ENCODE data around the gene SUN2.

Gene SUN2

DNA sequence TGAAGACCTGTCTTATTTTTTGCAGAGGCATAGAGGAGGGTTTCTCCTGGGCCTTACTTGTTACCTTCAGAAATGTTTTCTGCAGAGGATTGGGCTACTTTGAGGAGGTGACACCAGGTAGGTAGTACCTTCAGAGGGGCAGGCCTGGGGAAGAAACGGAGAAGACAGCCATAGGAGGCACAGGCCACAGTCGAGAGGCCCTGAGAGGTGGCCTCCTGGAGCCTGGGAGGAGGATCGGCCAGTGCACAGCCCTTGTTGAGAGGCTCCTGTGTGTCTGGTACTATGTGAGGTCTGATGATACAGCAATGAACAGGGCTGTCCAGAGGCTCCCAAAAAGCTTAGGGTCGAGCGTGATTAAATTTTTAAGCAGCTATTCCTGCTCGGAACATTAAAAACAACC lies 38.6 kb downstream of the SUN2 start:
- H3K27ac ChIP-seq (ENCODE audit: extremely low read depth, low read depth, low read length): peak overlapping the region; percentile 34; the same call in 1 of the 2 replicates
- TF ChIP-seq ZNF544 (tag by site-specific recombination; IDR thresholded peaks at IDR 0.05) (no peak), GLIS1 (tag by site-specific recombination; IDR thresholded peaks at IDR 0.05) (peak; percentile 51; the same call in 1 of the 2 replicates)
- H3K4me1 ChIP-seq (ENCODE audit: control insufficient read depth, insufficient read depth, low read length): peaks cover 12% of the 10 kb centered on the region
- H3K9me3 ChIP-seq (ENCODE audit: control insufficient read depth, insufficient read depth, low read depth, low read length): no peaks in the 10 kb centered on the region
- CTCF ChIA-PET: interaction anchor here (1.0 to 2.7 kb wide), 5 partner anchors 10 to 36 kb away, joined by 3 to 19 read pairs (median 4); partner anchors contain the start of genes GTPBP1 and TOMM22
- POLR2A ChIA-PET: interaction anchor here (1.2 to 2.0 kb wide), 3 partner anchors 9 to 36 kb away, joined by 4 to 12 read pairs (median 4); partner anchors contain the start of gene GTPBP1
- H3K4me3 ChIP-seq (ENCODE audit: low read depth, low read length): no peak overlapping the region
- peaks cover 24 to 72% of the 10 kb centered on the region in 2 experiments for H3K36me3 ChIP-seq (ENCODE audit: control insufficient read depth in 2 of 2, insufficient read depth in 1 of 2, low read length in 2 of 2)

DNA sequence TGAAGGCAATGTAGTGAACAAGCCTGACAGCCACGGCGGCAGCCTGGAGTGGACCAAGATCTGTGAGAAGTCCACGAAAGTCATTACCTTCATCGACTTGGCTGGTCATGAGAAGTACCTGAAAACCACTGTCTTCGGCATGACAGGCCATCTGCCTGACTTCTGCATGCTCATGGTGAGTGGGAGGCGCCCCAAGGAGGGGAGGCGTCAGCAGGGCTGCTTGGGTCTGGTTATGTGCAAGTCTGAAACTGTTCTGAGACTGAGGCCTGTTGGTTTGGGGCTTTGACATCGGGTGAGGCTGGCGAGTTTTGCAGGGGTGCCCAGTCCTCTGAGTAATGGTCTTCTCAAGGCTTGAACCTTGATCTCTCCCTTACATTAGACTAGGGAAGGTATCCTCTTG lies 39.0 kb downstream of the SUN2 start:
- TF ChIP-seq ZNF341 (tag by site-specific recombination; IDR thresholded peaks at IDR 0.05; ENCODE audit: low read depth): no peak
- no peak for TF ChIP-seq ZNF596 (tag by site-specific recombination; IDR thresholded peaks at IDR 0.05)
- H3K36me3 ChIP-seq (ENCODE audit: control insufficient read depth in 2 of 2, insufficient read depth in 1 of 2, low read length in 2 of 2): peaks cover 20 to 72% of the 10 kb centered on the region in 2 experiments
- ChIA-PET CTCF (interaction anchor here (0.9 to 3.2 kb wide), 5 partner anchors 8 to 51 kb away, joined by 3 to 13 read pairs (median 6); partner anchors contain the start of gene TOMM22), POLR2A (interaction anchor here (0.8 to 2.7 kb wide), 3 partner anchors 9 to 11 kb away, joined by 3 to 17 read pairs (median 12); partner anchors contain the start of gene GTPBP1)
- H3K9me3 ChIP-seq (ENCODE audit: control insufficient read depth, insufficient read depth, low read depth, low read length): no peaks in the 10 kb centered on the region
- H3K27ac ChIP-seq (ENCODE audit: extremely low read depth, low read depth, low read length): peak overlapping the region; percentile 34; the same call in 1 of the 2 replicates
- no peak overlapping the region for H3K4me3 ChIP-seq (ENCODE audit: low read depth, low read length)
- H3K4me1 ChIP-seq (ENCODE audit: control insufficient read depth, insufficient read depth, low read length): peaks cover 12% of the 10 kb centered on the region

DNA sequence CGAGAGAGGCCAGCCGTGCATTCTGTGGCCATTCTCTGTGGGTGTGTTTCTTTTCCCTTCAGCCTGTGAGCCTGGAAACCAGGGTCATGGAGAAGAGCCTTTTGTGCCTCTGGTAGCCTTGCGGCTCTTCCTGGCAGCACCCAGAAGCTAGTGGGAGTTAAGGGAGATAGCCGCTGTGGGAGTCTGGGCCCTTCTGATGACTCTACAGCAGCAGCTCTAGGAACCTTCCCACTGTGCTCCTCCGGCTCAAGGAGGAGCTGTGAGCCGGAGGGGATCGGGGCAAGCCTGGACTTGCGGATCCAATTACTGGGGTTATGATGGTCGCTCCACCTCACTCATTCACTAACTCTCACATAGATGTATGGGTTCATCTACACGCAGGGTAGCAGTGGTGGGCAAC lies 39.5 kb downstream of the SUN2 start:
- H3K9me3 ChIP-seq (ENCODE audit: control insufficient read depth, insufficient read depth, low read depth, low read length): no peaks in the 10 kb centered on the region
- H3K4me3 ChIP-seq (ENCODE audit: low read depth, low read length): no peak overlapping the region
- ChIA-PET POLR2A (interaction anchor here (0.8 to 2.7 kb wide), 2 partner anchors 9 to 10 kb away, joined by 3 to 17 read pairs; partner anchors contain the start of gene GTPBP1), CTCF (interaction anchor here (0.6 to 3.2 kb wide), 5 partner anchors 9 to 1811 kb away, joined by 3 to 12 read pairs (median 4); no protein-coding TSS in a partner anchor)
- H3K27ac ChIP-seq (ENCODE audit: extremely low read depth, low read depth, low read length): peak overlapping the region; percentile 34; the same call in 1 of the 2 replicates
- H3K4me1 ChIP-seq (ENCODE audit: control insufficient read depth, insufficient read depth, low read length): peaks cover 12% of the 10 kb centered on the region
- TF ChIP-seq ZFHX2 (tag by site-specific recombination; conservative IDR thresholded peaks at IDR 0.05): 0 out of 2 replicates have a peak, but pooled peaks have one; percentile 11
- peak; percentile 64 for TF ChIP-seq OSR2 (tag by site-specific recombination; IDR thresholded peaks at IDR 0.05)
- peak; percentile 41; the same call in 1 of the 2 replicates for TF ChIP-seq EGR2 (tag by site-specific recombination; IDR thresholded peaks at IDR 0.05; ENCODE audit: low read depth)
- no peak for TF ChIP-seq ZNF624 (tag by site-specific recombination; IDR thresholded peaks at IDR 0.05)
- TF ChIP-seq, protein P1, sequence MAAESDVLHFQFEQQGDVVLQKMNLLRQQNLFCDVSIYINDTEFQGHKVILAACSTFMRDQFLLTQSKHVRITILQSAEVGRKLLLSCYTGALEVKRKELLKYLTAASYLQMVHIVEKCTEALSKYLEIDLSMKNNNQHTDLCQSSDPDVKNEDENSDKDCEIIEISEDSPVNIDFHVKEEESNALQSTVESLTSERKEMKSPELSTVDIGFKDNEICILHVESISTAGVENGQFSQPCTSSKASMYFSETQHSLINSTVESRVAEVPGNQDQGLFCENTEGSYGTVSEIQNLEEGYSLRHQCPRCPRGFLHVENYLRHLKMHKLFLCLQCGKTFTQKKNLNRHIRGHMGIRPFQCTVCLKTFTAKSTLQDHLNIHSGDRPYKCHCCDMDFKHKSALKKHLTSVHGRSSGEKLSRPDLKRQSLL (tag by site-specific recombination; IDR thresholded peaks at IDR 0.05): peak; percentile 94
- peak; percentile 43; the same call in 1 of the 2 replicates for TF ChIP-seq ZIC2 (tag by site-specific recombination; IDR thresholded peaks at IDR 0.05)
- no peak for TF ChIP-seq GFI1B (tag by site-specific recombination; IDR thresholded peaks at IDR 0.05)
- TF ChIP-seq ZNF24 (tag by site-specific recombination; IDR thresholded peaks at IDR 0.05): 0 out of 2 replicates have a peak, but pooled peaks have one; percentile 30
- H3K36me3 ChIP-seq (ENCODE audit: control insufficient read depth in 2 of 2, insufficient read depth in 1 of 2, low read length in 2 of 2): peaks cover 15 to 69% of the 10 kb centered on the region in 2 experiments; a peak in 2 of 3 replicates

DNA sequence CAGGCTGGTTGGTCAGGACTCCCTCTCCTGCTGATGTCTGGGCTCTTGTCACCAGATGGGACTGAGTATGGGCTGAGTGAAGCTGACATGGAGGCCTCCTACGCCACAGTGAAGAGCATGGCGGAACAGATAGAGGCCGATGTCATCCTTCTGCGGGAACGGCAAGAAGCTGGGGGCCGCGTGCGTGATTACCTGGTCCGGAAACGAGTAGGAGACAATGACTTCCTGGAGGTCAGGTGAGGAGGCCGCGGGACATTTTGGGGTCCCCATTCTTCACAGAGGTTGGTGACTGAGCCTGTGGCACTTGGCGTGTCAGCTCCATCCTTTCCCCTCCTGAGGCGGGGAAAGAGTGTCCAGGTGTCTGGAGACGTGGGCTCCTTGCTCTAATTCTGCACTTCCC lies 39.9 kb downstream of the SUN2 start:
- TF ChIP-seq ZNF529 (tag by site-specific recombination; IDR thresholded peaks at IDR 0.05; ENCODE audit: insufficient replicate concordance) (no peak), ZFP41 (tag by site-specific recombination; IDR thresholded peaks at IDR 0.05; ENCODE audit: borderline replicate concordance) (no peak), ZNF768 (tag by site-specific recombination; IDR thresholded peaks at IDR 0.05) (no peak)
- Histone ChIP-seq H3K9me3 (ENCODE audit: control insufficient read depth, insufficient read depth, low read depth, low read length) (no peaks in the 10 kb centered on the region), H3K4me3 (ENCODE audit: low read depth, low read length) (no peak overlapping the region), H3K27ac (ENCODE audit: extremely low read depth, low read depth, low read length) (no peak overlapping the region), H3K4me1 (ENCODE audit: control insufficient read depth, insufficient read depth, low read length) (peaks cover 12% of the 10 kb centered on the region), H3K36me3 (ENCODE audit: control insufficient read depth in 2 of 2, insufficient read depth in 1 of 2, low read length in 2 of 2) (peaks cover 14 to 69% of the 10 kb centered on the region in 2 experiments; a peak in 2 of 3 replicates)
- ChIA-PET CTCF (interaction anchor here (0.5 to 3.2 kb wide), 8 partner anchors 8 to 1811 kb away, joined by 3 to 12 read pairs (median 3); no protein-coding TSS in a partner anchor), POLR2A (interaction anchor here (2.7 kb wide), 1 partner anchor 10 kb away, joined by 17 read pairs; the partner anchor contains the start of gene GTPBP1)

Data from HEK293 (cell line).